ENCODE results near the gene NES.
"Not testable (repeated sequence)": the region's sequence is repeated elsewhere in the genome, so short reads cannot be mapped to it uniquely, and the experiment has no call there.

NES gene

GRCh38 chr1:156643049-156643777, 34.0 kb downstream of the NES start:
- DNase-seq: no peak

- DNase-seq: no peak
These were observed 34.8 kb downstream of the NES start for GRCh38 chr1:156642265-156643048.

GRCh38 chr1:156641761-156642264, 35.4 kb downstream of the NES start, which contains the start of gene BCAN:
TSS of gene BCAN (plus strand) at chr1:156642117. CDS start at chr1:156646055, 3,938 bp downstream.
- DNase-seq: peak in 1 of 2 experiments; percentile 53

- DNase-seq: no peak
These were observed 36.1 kb downstream of the NES start for GRCh38 chr1:156640842-156641706.

GRCh38 chr1:156639601-156640101, 37.6 kb downstream of the NES start:
- DNase-seq: no peak

- DNase-seq: no peak
These were observed 38.8 kb downstream of the NES start for GRCh38 chr1:156638189-156638985.

GRCh38 chr1:156632355-156632754, 44.9 kb downstream of the NES start:
- DNase-seq: no peak

- not testable (repeated sequence) for DNase-seq
These were observed 46.1 kb downstream of the NES start for GRCh38 chr1:156631152-156631551.

GRCh38 chr1:156629823-156630449, 47.3 kb downstream of the NES start:
- no peak for DNase-seq

GRCh38 chr1:156627313-156627880, 49.8 kb downstream of the NES start:
- DNase-seq: peak; percentile 30 to 61

GRCh38 chr1:156626079-156626438, 51.1 kb downstream of the NES start:
- DNase-seq: no peak

GRCh38 chr1:156625436-156626078, 51.6 kb downstream of the NES start:
- DNase-seq: peak; percentile 33 to 74

GRCh38 chr1:156624814-156625435, 52.3 kb downstream of the NES start:
- DNase-seq: no peak

GRCh38 chr1:156623946-156624813, 53.0 kb downstream of the NES start:
- DNase-seq: no peak

GRCh38 chr1:156622581-156623297, 54.5 kb downstream of the NES start:
- DNase-seq: no peak

- DNase-seq: no peak
These were observed 57.6 kb downstream of the NES start for GRCh38 chr1:156619582-156619955.

- DNase-seq: no peak
These were observed 58.2 kb downstream of the NES start, which contains the start of gene HAPLN2 for GRCh38 chr1:156618853-156619581. TSS of gene HAPLN2 (plus strand) at chr1:156619415. CDS start at chr1:156623491, 4,076 bp downstream.

Data from NCI-H187 (cell line).